ENCODE data around the gene NPLOC4. TPM values are rescaled to one million over a fixed set of nuclear protein-coding genes. Genes with fewer than 3 reads are reported as not detected.

NPLOC4 gene
- total and polyA plus RNA-seq, 9 donors = 24.4 to 84.8 (median 56.3) TPM

GRCh38 chr17:81509207-81509971 is 127.5 kb downstream of the NPLOC4 start:
- TF ChIP-seq CTCF (IDR thresholded peaks at IDR 0.05) (no peak), EP300 (IDR thresholded peaks at IDR 0.05) (no peak), POLR2A (IDR thresholded peaks at IDR 0.05) (no peak)
- DNase-seq = no peak
- Histone ChIP-seq H3K9me3 (no peaks in the 10 kb centered on the region), H3K4me1 (ENCODE audit: insufficient read depth) (peaks cover 5% of the 10 kb centered on the region), H3K27ac (no peak overlapping the region), H3K27me3 (no peaks in the 10 kb centered on the region), H3K4me3 (peak overlapping the region; percentile 64), H3K36me3 (no peaks in the 10 kb centered on the region)
- intact Hi-C loops (cut with DNase I) = no loop called here
- WGBS, 3 donors = 9 to 15% (median 13%) methylated on average over 12 of the region's 12 CpGs

- H3K27ac ChIP-seq = no peak overlapping the region
- DNase-seq = no peak
- H3K36me3 ChIP-seq = no peaks in the 10 kb centered on the region
- TF ChIP-seq CTCF (IDR thresholded peaks at IDR 0.05) = no peak
- TF ChIP-seq POLR2A (IDR thresholded peaks at IDR 0.05) = no peak
- TF ChIP-seq EP300 (IDR thresholded peaks at IDR 0.05) = no peak
- H3K4me1 ChIP-seq (ENCODE audit: insufficient read depth) = peaks cover 5% of the 10 kb centered on the region
- no peaks in the 10 kb centered on the region for H3K9me3 ChIP-seq
- no peaks in the 10 kb centered on the region for H3K27me3 ChIP-seq
- WGBS, 3 donors = 37 to 41% (median 39%) methylated on average over 10 of the region's 10 CpGs
- intact Hi-C loops (cut with DNase I) = no loop called here
- H3K4me3 ChIP-seq = peak overlapping the region; percentile 64
Observed at GRCh38 chr17:81508639-81509206, 128.2 kb downstream of the NPLOC4 start.

Small RNAs within 50 kb of the gene (small RNA-seq; reads per million reads assigned to genes)
- not detected for gene RF00019

Other genes starting within 250 kb of the NPLOC4 start
- 10 to 100 TPM in 6 of 7 donors, 1 to 10 TPM in 1; 7.6 to 31.9 (median 24.2) TPM for gene BAHCC1, start 241.7 kb downstream of the NPLOC4 start, total RNA-seq
- gene BAHCC1, start 241.7 kb downstream of the NPLOC4 start, polyA plus RNA-seq = 10 to 100 TPM in 1 of 2 donors, 1 to 10 TPM in 1; 1.9 to 16.0 TPM
- 1,000 to 10,000 TPM; 3,016 to 5,681 (median 4,174) TPM for gene ACTG1, start 124.3 kb downstream of the NPLOC4 start, total RNA-seq
- gene ACTG1, start 124.3 kb downstream of the NPLOC4 start, polyA plus RNA-seq = 1,000 to 10,000 TPM; 1,825 to 3,391 TPM
- gene FSCN2, start 108.7 kb downstream of the NPLOC4 start, total RNA-seq = 1 to 10 TPM; 1.8 to 6.4 (median 3.9) TPM
- gene FSCN2, start 108.7 kb downstream of the NPLOC4 start, polyA plus RNA-seq = 1 to 10 TPM in 1 of 2 donors, under 1 TPM in 1; 0.13 to 1.6 TPM
- 10 to 100 TPM; 14.9 to 29.1 (median 25.1) TPM for gene FAAP100, start 84.8 kb downstream of the NPLOC4 start, total RNA-seq
- gene FAAP100, start 84.8 kb downstream of the NPLOC4 start, polyA plus RNA-seq = 10 to 100 TPM in 1 of 2 donors, under 1 TPM in 1; 0.77 to 19.7 TPM
- 1 to 10 TPM in 4 of 7 donors, under 1 TPM in 3; 0.73 to 3.3 (median 1.2) TPM for gene TSPAN10, start 84 bp upstream of the NPLOC4 start, total RNA-seq
- 1 to 10 TPM in 1 of 2 donors, under 1 TPM in 1; 0.68 to 1.5 TPM for gene TSPAN10, start 84 bp upstream of the NPLOC4 start, polyA plus RNA-seq
- gene PDE6G, start 19.4 kb upstream of the NPLOC4 start, total RNA-seq = under 1 TPM in 1 of 7 donors, not detected in 6; 0.22 TPM
- 1 to 10 TPM in 1 of 2 donors, under 1 TPM in 1; 0.39 to 1.3 TPM for gene PDE6G, start 19.4 kb upstream of the NPLOC4 start, polyA plus RNA-seq
- gene OXLD1, start 29.5 kb upstream of the NPLOC4 start, total RNA-seq = 10 to 100 TPM; 14.5 to 35.7 (median 20.9) TPM
- gene OXLD1, start 29.5 kb upstream of the NPLOC4 start, polyA plus RNA-seq = 10 to 100 TPM in 1 of 2 donors, 1 to 10 TPM in 1; 1.7 to 32.8 TPM
- 10 to 100 TPM in 3 of 7 donors, 1 to 10 TPM in 4; 5.1 to 17.8 (median 9.4) TPM for gene CCDC137, start 29.6 kb upstream of the NPLOC4 start, total RNA-seq
- 10 to 100 TPM in 1 of 2 donors, 1 to 10 TPM in 1; 6.9 to 10.4 TPM for gene CCDC137, start 29.6 kb upstream of the NPLOC4 start, polyA plus RNA-seq
- 10 to 100 TPM; 22.8 to 45.1 (median 31.1) TPM for gene ARL16, start 46.7 kb upstream of the NPLOC4 start, total RNA-seq
- 10 to 100 TPM; 29.4 to 55.5 TPM for gene ARL16, start 46.7 kb upstream of the NPLOC4 start, polyA plus RNA-seq
- 10 to 100 TPM; 39.1 to 91.5 (median 71.7) TPM for gene HGS, start 46.9 kb upstream of the NPLOC4 start, total RNA-seq
- gene HGS, start 46.9 kb upstream of the NPLOC4 start, polyA plus RNA-seq = 10 to 100 TPM; 73.4 to 73.9 TPM
- 10 to 100 TPM; 23.5 to 47.2 (median 39.5) TPM for gene MRPL12, start 66.3 kb upstream of the NPLOC4 start, total RNA-seq
- gene MRPL12, start 66.3 kb upstream of the NPLOC4 start, polyA plus RNA-seq = 10 to 100 TPM; 12.9 to 36.8 TPM
- 1 to 10 TPM; 2.4 to 9.8 (median 7.9) TPM for gene SLC25A10, start 75.2 kb upstream of the NPLOC4 start, total RNA-seq
- gene SLC25A10, start 75.2 kb upstream of the NPLOC4 start, polyA plus RNA-seq = 1 to 10 TPM in 1 of 2 donors, under 1 TPM in 1; 0.12 to 8.7 TPM
- not detected for gene GCGR, start 167.0 kb upstream of the NPLOC4 start, total RNA-seq
- not detected for gene GCGR, start 167.0 kb upstream of the NPLOC4 start, polyA plus RNA-seq
- 100 to 1,000 TPM in 3 of 7 donors, 10 to 100 TPM in 4; 81.1 to 135 (median 97.0) TPM for gene MCRIP1, start 196.2 kb upstream of the NPLOC4 start, total RNA-seq
- 100 to 1,000 TPM in 1 of 2 donors, under 1 TPM in 1; 0.30 to 129 TPM for gene MCRIP1, start 196.2 kb upstream of the NPLOC4 start, polyA plus RNA-seq
- gene PPP1R27, start 197.9 kb upstream of the NPLOC4 start, total RNA-seq = not detected
- under 1 TPM in 1 of 2 donors, not detected in 1; 0.22 TPM for gene PPP1R27, start 197.9 kb upstream of the NPLOC4 start, polyA plus RNA-seq
- gene P4HB, start 223.4 kb upstream of the NPLOC4 start, total RNA-seq = 100 to 1,000 TPM; 230 to 435 (median 312) TPM
- 1,000 to 10,000 TPM in 1 of 2 donors, 100 to 1,000 TPM in 1; 222 to 2,080 TPM for gene P4HB, start 223.4 kb upstream of the NPLOC4 start, polyA plus RNA-seq
- gene ARHGDIA, start 234.2 kb upstream of the NPLOC4 start, total RNA-seq = 100 to 1,000 TPM in 6 of 7 donors, 10 to 100 TPM in 1; 52.0 to 455 (median 318) TPM
- 100 to 1,000 TPM in 1 of 2 donors, 10 to 100 TPM in 1; 65.8 to 158 TPM for gene ARHGDIA, start 234.2 kb upstream of the NPLOC4 start, polyA plus RNA-seq